ENCODE data around the gene HTR1D. TPM values are rescaled to one million over a fixed set of nuclear protein-coding genes. Genes with fewer than 3 reads are reported as not detected.
A peak's percentile ranks its signal among the peaks of the same experiment; 100 is the strongest.
"Not testable (repeated sequence)": the region's sequence is repeated elsewhere in the genome, so short reads cannot be mapped to it uniquely, and the experiment has no call there.

HTR1D gene, protein sequence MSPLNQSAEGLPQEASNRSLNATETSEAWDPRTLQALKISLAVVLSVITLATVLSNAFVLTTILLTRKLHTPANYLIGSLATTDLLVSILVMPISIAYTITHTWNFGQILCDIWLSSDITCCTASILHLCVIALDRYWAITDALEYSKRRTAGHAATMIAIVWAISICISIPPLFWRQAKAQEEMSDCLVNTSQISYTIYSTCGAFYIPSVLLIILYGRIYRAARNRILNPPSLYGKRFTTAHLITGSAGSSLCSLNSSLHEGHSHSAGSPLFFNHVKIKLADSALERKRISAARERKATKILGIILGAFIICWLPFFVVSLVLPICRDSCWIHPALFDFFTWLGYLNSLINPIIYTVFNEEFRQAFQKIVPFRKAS
- total RNA-seq: not detected
- under 1 TPM in 6 of 8 donors, not detected in 2; 0.05 to 0.16 (median 0.09) TPM for polyA plus RNA-seq (ENCODE audit: insufficient read depth in 1 of 8, insufficient read length in 8 of 8, low replicate concordance in 1 of 8)
- long read RNA-seq, donor 1: 0 reads
- long read RNA-seq, donor 2: 0 reads
- long read RNA-seq, donor 3: 0 reads
- long read RNA-seq, donor 4, partial matches to known transcripts: 0 of 3 reads
- long read RNA-seq, donor 4, other reads (novel, unspliced or antisense): 0 of 3 reads
- long read RNA-seq, donor 5, partial matches to known transcripts: 0 of 1 reads
- long read RNA-seq, donor 5, other reads (novel, unspliced or antisense): 0 of 1 reads
- long read RNA-seq, donor 6, partial matches to known transcripts: 0 of 1 reads
- long read RNA-seq, donor 6, other reads (novel, unspliced or antisense): 0 of 1 reads
- long read RNA-seq, donor 7, partial matches to known transcripts: 0 of 1 reads
- long read RNA-seq, donor 7, other reads (novel, unspliced or antisense): 0 of 1 reads
- long read RNA-seq, donor 8: 0 reads
- long read RNA-seq, donor 9: 0 reads
- long read RNA-seq, donor 10: 0 reads
- long read RNA-seq, donor 11: 0 reads

DNA sequence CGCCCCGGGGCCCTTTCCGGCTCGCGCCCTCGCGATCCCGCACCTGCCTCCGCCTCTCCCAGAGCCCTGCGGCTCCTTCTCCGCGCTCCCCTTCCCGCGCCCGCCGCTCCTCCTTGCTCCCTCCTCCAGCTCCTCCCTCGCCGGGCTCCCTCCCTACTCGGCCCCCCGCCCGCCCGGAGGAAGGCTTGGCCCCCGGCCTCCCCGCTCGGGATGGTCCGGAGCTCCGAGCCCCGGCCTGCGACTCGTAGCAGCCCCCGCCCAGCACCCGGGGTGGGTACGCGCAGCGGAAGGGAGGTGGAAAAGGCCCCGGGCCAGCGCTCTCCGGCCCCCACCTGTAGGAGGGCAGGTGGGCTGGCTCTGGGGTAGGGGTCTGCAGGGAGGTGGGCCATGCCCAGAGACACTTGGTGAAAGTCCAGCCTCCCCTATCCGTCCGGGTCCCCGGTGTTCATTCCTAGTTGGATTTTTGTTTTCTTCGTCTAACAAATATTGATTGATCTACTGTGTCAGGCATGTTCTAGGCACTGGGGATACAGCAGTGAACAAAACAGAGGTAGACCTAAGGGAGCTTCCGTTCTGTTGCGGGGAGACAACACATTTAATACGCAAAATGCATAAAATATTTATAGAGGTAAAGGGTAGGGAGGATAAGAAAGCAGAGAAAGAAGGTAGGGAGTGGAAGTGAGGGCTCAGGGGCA, at the start of gene HTR1D:
Gene HTR1D (minus strand): TSS at position 82 of the 695 bp plus-strand sequence. CDS start 23,283 bp downstream, outside the sequence.
- WGBS (ENCODE audit: insufficient coverage): 1% methylated on average over 16 of the region's 45 CpGs
- Histone ChIP-seq H3K4me1 (ENCODE audit: control insufficient read depth, insufficient read depth, low read length) (peaks cover 3% of the 10 kb centered on the region), H3K27ac (ENCODE audit: low read length) (no peak within 1 kb of the TSS), H3K27me3 (ENCODE audit: control insufficient read depth, insufficient read depth, low read length) (peaks cover 57% of the 10 kb centered on the region), H3K9me3 (replicated peaks; ENCODE audit: control insufficient read depth, low read depth, low read length) (no peaks in the 10 kb centered on the region), H3K36me3 (ENCODE audit: control insufficient read depth, insufficient read depth, low read length) (no peaks in the 10 kb centered on the region), H3K4me3 (ENCODE audit: low read length) (no peak within 1 kb of the TSS)
- DNase-seq: peak; percentile 34

DNA sequence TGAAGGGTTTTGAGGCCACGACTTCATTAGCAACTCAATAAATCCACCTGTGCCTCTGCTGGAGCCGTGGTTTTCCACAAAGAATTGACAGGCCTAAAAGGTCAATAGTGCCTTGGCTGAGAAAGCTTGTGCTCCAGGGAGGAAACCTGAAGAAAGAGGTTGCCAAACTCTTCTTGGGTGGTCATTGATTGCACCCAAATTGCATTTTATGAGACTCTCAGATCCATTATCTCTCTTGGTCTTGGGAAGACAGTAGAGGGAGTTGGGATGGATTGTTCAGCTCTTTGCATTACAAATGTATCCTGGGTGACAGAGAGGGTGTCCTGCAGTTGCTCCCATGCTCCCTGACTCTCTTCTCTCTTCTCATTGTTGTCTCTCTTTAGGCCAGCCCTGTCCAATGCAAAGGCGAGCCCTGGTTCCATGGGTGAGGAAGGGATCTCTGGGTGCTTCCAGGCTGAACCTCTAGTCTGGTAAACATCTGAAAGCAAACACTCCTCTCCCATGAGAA, 46.1 kb upstream of the HTR1D start:
- H3K9me3 ChIP-seq (replicated peaks; ENCODE audit: control insufficient read depth, low read depth, low read length): no peaks in the 10 kb centered on the region
- H3K4me3 ChIP-seq (ENCODE audit: low read length): no peak overlapping the region
- WGBS (ENCODE audit: insufficient coverage): 60% methylated on average over 1 of the region's 3 CpGs
- H3K27ac ChIP-seq (ENCODE audit: low read length): no peak overlapping the region
- H3K36me3 ChIP-seq (ENCODE audit: control insufficient read depth, insufficient read depth, low read length): no peaks in the 10 kb centered on the region
- H3K4me1 ChIP-seq (ENCODE audit: control insufficient read depth, insufficient read depth, low read length): no peaks in the 10 kb centered on the region
- DNase-seq: no peak
- H3K27me3 ChIP-seq (ENCODE audit: control insufficient read depth, insufficient read depth, low read length): no peaks in the 10 kb centered on the region

DNA sequence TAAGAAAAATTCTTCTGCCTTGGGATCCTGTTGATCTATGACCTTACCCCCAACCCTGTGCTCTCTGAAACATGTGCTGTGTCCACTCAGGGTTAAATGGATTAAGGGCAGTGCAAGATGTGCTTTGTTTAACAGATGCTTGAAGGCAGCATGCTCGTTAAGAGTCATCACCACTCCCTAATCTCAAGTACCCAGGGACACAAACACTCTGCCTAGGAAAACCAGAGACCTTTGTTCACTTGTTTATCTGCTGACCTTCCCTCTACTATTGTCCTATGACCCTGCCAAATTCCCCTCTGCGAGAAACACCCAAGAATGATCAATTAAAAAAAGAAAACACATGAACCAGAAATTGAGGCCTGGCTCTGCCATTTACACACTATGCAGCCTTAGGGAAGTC, 40.8 kb upstream of the HTR1D start:
- WGBS (ENCODE audit: insufficient coverage): no CpG with 5 or more reads among the region's 2 CpGs
- H3K27me3 ChIP-seq (ENCODE audit: control insufficient read depth, insufficient read depth, low read length); H3K4me1 ChIP-seq (ENCODE audit: control insufficient read depth, insufficient read depth, low read length): not testable (repeated sequence)

DNA sequence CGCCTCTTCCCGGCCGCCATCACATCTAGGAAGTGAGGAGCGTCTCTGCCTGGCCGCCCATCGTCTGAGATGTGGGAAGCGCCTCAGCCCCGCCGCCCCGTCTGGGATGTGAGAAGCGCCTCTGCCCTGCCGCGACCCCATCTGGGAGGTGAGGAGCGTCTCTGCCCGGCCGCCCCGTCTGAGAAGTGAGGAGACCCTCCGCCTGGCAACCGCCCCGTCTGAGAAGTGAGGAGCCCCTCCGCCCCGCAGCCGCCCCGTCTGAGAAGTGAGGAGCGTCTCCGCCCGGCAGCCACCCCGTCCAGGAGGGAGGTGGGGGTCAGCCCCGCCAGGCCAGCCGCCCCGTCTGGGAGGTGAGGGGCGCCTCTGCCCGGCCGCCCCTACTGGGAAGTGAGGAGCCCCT, 40.1 kb upstream of the HTR1D start:
- no CpG with 5 or more reads among the region's 34 CpGs for WGBS (ENCODE audit: insufficient coverage)
- not testable (repeated sequence) for H3K4me1 ChIP-seq (ENCODE audit: control insufficient read depth, insufficient read depth, low read length); H3K4me3 ChIP-seq (ENCODE audit: low read length); H3K27me3 ChIP-seq (ENCODE audit: control insufficient read depth, insufficient read depth, low read length); H3K36me3 ChIP-seq (ENCODE audit: control insufficient read depth, insufficient read depth, low read length); H3K9me3 ChIP-seq (replicated peaks; ENCODE audit: control insufficient read depth, low read depth, low read length); DNase-seq; H3K27ac ChIP-seq (ENCODE audit: low read length)

More for the DNA sequence above, 40.8 kb upstream of the HTR1D start:
- not testable (repeated sequence) for H3K27ac ChIP-seq (ENCODE audit: low read length); H3K36me3 ChIP-seq (ENCODE audit: control insufficient read depth, insufficient read depth, low read length); H3K4me3 ChIP-seq (ENCODE audit: low read length); H3K9me3 ChIP-seq (replicated peaks; ENCODE audit: control insufficient read depth, low read depth, low read length); DNase-seq

DNA sequence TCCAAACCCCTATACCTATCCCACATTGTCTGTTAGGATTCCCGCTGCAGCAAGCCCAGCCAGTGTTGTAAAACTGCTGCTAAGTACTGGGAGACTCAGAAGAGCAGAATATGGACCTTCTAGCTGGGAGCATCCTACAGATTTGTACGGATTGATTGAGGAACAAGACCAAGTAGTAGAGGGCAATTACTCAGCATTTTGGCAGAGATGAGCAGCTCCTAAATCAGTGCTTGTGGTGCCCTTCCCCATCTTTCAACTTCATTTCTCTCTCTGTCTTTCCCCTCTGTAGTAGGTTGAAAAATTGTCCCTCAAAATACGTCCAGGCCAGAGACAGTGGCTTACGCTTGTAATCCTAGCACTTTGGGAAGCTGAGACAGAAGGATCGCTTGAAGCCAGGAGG, 37.3 kb upstream of the HTR1D start:
- no peak overlapping the region for H3K4me3 ChIP-seq (ENCODE audit: low read length)
- H3K36me3 ChIP-seq (ENCODE audit: control insufficient read depth, insufficient read depth, low read length): no peaks in the 10 kb centered on the region
- 90% methylated on average over 4 of the region's 5 CpGs for WGBS (ENCODE audit: insufficient coverage)

DNA sequence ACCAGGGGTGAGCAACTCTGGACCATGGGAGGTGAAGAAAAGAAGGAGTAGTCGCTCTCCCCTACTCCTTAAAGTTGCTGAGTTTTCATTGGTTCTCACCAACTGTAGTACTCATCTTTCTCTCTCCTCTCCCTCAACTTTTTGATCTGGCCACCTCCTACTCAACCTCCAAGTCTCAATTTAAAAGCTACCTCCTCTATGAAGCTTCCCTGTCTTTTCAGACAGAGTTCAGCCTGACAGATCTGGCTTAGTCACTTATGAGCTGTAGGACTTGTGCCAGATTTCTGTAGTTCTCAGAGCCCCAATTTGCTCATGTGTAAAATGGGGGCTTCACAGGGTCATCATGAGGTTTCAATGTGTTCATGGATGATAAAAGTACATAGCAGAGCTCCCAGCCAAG, 34.5 kb upstream of the HTR1D start:
- H3K9me3 ChIP-seq (replicated peaks; ENCODE audit: control insufficient read depth, low read depth, low read length): no peaks in the 10 kb centered on the region
- no peak overlapping the region for H3K27ac ChIP-seq (ENCODE audit: low read length)
- DNase-seq: no peak
- WGBS (ENCODE audit: insufficient coverage): no CpG with 5 or more reads among the region's 1 CpG
- H3K4me3 ChIP-seq (ENCODE audit: low read length): no peak overlapping the region
- H3K4me1 ChIP-seq (ENCODE audit: control insufficient read depth, insufficient read depth, low read length): no peaks in the 10 kb centered on the region
- H3K36me3 ChIP-seq (ENCODE audit: control insufficient read depth, insufficient read depth, low read length): no peaks in the 10 kb centered on the region
- H3K27me3 ChIP-seq (ENCODE audit: control insufficient read depth, insufficient read depth, low read length): no peaks in the 10 kb centered on the region

More for the DNA sequence above, 37.3 kb upstream of the HTR1D start:
- DNase-seq: no peak
- Histone ChIP-seq H3K9me3 (replicated peaks; ENCODE audit: control insufficient read depth, low read depth, low read length) (no peaks in the 10 kb centered on the region), H3K4me1 (ENCODE audit: control insufficient read depth, insufficient read depth, low read length) (no peaks in the 10 kb centered on the region), H3K27me3 (ENCODE audit: control insufficient read depth, insufficient read depth, low read length) (no peaks in the 10 kb centered on the region), H3K27ac (ENCODE audit: low read length) (no peak overlapping the region)

DNA sequence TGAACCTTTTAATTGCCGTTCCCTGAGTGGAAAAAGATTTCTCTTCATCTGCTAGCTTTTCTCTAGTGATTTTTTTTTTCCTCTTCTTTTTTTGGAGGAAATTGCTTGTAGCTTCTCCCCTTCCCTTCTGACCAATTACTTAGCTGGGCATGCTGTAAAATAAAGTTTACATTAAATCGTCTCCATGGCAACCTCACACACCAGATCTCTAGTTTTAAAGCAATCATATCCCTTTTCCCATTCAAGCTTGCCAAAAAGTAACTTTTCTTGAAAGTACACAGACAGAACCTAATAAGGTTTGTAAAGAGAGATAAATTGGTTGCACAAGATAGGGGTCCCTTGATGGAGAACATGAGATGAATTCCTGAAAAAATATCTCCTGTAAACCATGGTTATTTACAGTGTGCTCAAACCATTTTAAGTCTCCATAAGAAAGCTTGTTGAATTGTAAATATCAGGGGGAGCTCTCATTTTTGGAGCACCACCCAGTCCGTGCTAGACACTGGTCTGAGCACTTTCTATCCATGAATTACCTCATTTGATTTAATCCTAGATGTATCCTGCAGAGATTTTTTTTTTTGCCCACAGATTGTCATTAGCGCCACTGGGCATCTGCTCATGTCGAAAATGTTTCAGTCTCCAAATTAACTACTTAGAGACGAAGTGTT, 32.6 kb upstream of the HTR1D start:
- peak; percentile 92 for DNase-seq
- 0% methylated on average over 1 of the region's 6 CpGs for WGBS (ENCODE audit: insufficient coverage)
- no peaks in the 10 kb centered on the region for H3K36me3 ChIP-seq (ENCODE audit: control insufficient read depth, insufficient read depth, low read length)
- no peaks in the 10 kb centered on the region for H3K27me3 ChIP-seq (ENCODE audit: control insufficient read depth, insufficient read depth, low read length)
- no peak overlapping the region for H3K4me3 ChIP-seq (ENCODE audit: low read length)
- peak overlapping the region; percentile 42 for H3K27ac ChIP-seq (ENCODE audit: low read length)
- H3K9me3 ChIP-seq (replicated peaks; ENCODE audit: control insufficient read depth, low read depth, low read length): no peaks in the 10 kb centered on the region
- H3K4me1 ChIP-seq (ENCODE audit: control insufficient read depth, insufficient read depth, low read length): no peaks in the 10 kb centered on the region

DNA sequence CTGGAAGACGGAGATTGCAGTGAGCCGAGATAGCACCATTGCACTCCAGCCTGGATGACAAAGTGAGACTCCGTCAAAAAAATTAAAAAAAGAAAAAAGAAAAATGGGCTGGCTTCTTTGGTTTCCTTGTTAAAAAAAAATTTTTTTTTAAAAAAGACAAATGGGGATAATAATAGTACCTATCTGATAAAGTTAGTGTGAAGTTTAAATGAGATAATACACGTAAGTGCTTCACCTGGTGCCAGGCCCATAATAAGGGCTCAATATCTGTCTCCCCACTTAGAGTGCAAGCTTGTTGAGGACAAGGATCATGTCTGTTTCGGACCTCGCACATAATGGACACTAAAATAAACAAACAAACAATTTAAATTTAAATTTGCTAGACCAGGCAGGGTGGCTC, 30.0 kb upstream of the HTR1D start:
- H3K4me1 ChIP-seq (ENCODE audit: control insufficient read depth, insufficient read depth, low read length): no peaks in the 10 kb centered on the region
- 96% methylated on average over 3 of the region's 6 CpGs for WGBS (ENCODE audit: insufficient coverage)
- no peaks in the 10 kb centered on the region for H3K36me3 ChIP-seq (ENCODE audit: control insufficient read depth, insufficient read depth, low read length)
- H3K27me3 ChIP-seq (ENCODE audit: control insufficient read depth, insufficient read depth, low read length): no peaks in the 10 kb centered on the region
- DNase-seq: no peak
- H3K9me3 ChIP-seq (replicated peaks; ENCODE audit: control insufficient read depth, low read depth, low read length): no peaks in the 10 kb centered on the region
- H3K27ac ChIP-seq (ENCODE audit: low read length): no peak overlapping the region
- H3K4me3 ChIP-seq (ENCODE audit: low read length): no peak overlapping the region

DNA sequence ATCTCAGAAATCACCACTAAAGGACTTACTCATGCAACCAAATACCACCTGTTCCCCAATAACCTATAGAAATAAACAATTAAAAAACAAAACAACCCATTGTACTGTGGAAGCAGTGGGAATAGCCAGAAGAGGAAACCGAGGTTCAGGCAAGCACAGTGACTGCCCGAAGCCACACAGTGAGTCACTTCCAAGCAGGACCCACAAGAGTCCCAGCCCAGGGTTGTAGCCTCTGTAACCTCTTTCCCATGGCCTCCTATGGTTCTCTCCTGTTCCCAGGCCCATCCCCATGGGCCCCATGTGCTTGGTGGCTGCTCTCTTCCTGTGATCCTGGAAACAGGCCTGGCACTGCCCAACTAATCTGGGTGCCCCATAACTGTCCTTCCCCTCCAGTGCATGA, 29.0 kb upstream of the HTR1D start:
- WGBS (ENCODE audit: insufficient coverage): 87% methylated on average over 2 of the region's 2 CpGs
- Histone ChIP-seq H3K9me3 (replicated peaks; ENCODE audit: control insufficient read depth, low read depth, low read length) (no peaks in the 10 kb centered on the region), H3K27ac (ENCODE audit: low read length) (no peak overlapping the region), H3K36me3 (ENCODE audit: control insufficient read depth, insufficient read depth, low read length) (no peaks in the 10 kb centered on the region), H3K4me3 (ENCODE audit: low read length) (no peak overlapping the region), H3K27me3 (ENCODE audit: control insufficient read depth, insufficient read depth, low read length) (no peaks in the 10 kb centered on the region), H3K4me1 (ENCODE audit: control insufficient read depth, insufficient read depth, low read length) (no peaks in the 10 kb centered on the region)
- DNase-seq: no peak
